Gastrocnemius medialis (tissue), 4 donors: ENCODE results near the gene INF2.

Source experiments
- CTCF ChIP-seq, 5 experiments: fragments of 450-650 bp in 3 of 5; fragments of 200-600 bp in 2 of 5; sonication (generic) in 2 of 5; IDR thresholded peaks in 4 of 5; conservative IDR thresholded peaks in 1 of 5; 1 replicate in 4 of 5; 2 replicates in 1 of 5; pipeline ENCODE4 v1.5.1; 2016 to 2019; ENCODE audit warnings: antibody characterized with exemption in 5 of 5, mild to moderate bottlenecking in 3 of 5, moderate library complexity in 3 of 5
- POLR2A ChIP-seq, 2 donors: fragments of 450-650 bp; IDR thresholded peaks; one replicate each; pipeline ENCODE4 v1.6.1; 2017; ENCODE audit warnings: antibody characterized with exemption in 2 of 2, mild to moderate bottlenecking in 2 of 2, moderate library complexity in 2 of 2

DNA sequence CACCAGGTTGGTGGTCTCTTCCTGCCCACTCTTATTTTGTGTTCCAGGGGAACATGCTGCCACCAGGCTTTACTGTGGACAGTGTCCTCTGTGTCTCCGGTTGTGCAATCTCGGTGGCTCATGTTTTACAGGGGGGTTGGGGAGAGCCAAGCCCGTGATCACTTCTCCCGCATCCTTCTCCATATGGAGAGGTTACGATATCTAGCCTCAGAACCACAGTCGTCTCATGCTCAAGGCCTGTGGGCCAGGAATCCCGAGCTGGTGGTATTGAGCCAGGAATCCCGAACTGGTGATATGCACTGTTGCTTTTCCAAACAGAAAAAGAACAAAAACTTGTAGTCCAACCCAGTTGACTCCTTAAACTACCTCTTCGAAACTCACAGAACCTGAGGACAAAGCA lies 37.0 kb upstream of the INF2 start:
- TF ChIP-seq CTCF (IDR thresholded peaks at IDR 0.05 in 4 of 5, conservative IDR thresholded peaks at IDR 0.05 in 1 of 5), result no peak
- TF ChIP-seq POLR2A (IDR thresholded peaks at IDR 0.05), result no peak
